Measurements from ENCODE around the gene PDE8A. TPM values are rescaled to one million over a fixed set of nuclear protein-coding genes. Genes with fewer than 3 reads are reported as not detected.

The PDE8A gene
- total and polyA plus RNA-seq, 2 of the 4 experiments (the other 2 are of a cell fraction): 32.4 to 35.9 TPM

DNA sequence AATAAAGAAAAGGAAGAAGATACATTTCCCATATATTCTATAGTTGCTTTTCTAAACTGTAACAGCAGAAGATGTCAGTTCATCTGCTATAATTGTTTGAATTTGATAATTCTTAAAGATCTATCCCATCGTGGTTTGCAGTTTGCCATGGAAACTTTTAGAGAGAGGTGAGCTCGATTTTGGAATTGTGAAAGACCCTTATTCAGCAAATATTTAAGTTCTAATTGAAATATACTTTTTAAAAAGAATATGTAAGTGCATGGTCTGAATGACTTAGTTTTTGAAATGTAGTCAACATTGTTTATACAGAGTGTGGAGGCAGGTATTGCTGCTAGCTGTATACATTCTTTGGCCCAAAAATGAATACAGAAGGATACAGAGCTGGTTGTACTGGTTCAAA is 127.7 kb downstream of the PDE8A start:
- POLR2A ChIA-PET (ENCODE audit: unreplicated experiment): no interaction called here

More for the DNA sequence above, 127.7 kb downstream of the PDE8A start:
- Histone ChIP-seq H3K27ac (ENCODE audit: insufficient read depth, low read length) (no peak overlapping the region), H2AFZ (replicated peaks; ENCODE audit: low read length, poor library complexity) (no peak overlapping the region), H3K27me3 (ENCODE audit: control insufficient read depth, insufficient read depth, low read length) (no peaks in the 10 kb centered on the region), H3K14ac (replicated peaks; ENCODE audit: low read depth, low read length) (no peak overlapping the region), H2BK120ac (ENCODE audit: low read depth, low read length) (no peak overlapping the region), H2BK15ac (ENCODE audit: low read depth, low read length) (no peak overlapping the region), H3K9ac (ENCODE audit: low read depth, low read length) (no peak overlapping the region), H3K9me3 (ENCODE audit: control insufficient read depth, insufficient read depth, low read length) (no peaks in the 10 kb centered on the region), H4K20me1 (ENCODE audit: insufficient read depth, low read length) (no peaks in the 10 kb centered on the region), H4K8ac (ENCODE audit: low read depth in 2 of 2, low read length in 2 of 2) (no peak overlapping the region), H3K4me2 (ENCODE audit: low read depth, low read length) (no peak overlapping the region), H3K36me3 (ENCODE audit: control insufficient read depth, insufficient read depth, low read length) (peaks cover 16% of the 10 kb centered on the region), H2BK20ac (ENCODE audit: low read depth, low read length) (no peak overlapping the region), H2AK9ac (replicated peaks; ENCODE audit: low read depth, low read length, poor library complexity) (no peak overlapping the region), H4K91ac (ENCODE audit: insufficient read depth, low read depth, low read length) (no peak overlapping the region), H3K4me3 (ENCODE audit: insufficient read depth, low read depth, low read length) (no peak overlapping the region), H3K4ac (ENCODE audit: low read depth, low read length) (no peak overlapping the region), H3K23ac (ENCODE audit: low read depth, low read length) (no peak overlapping the region), H3K18ac (ENCODE audit: low read depth, low read length) (no peak overlapping the region), H2AK5ac (ENCODE audit: low read depth, low read length) (no peak overlapping the region), H3K79me1 (ENCODE audit: low read depth in 1 of 2, low read length in 2 of 2) (peaks cover 0 to 5% of the 10 kb centered on the region in 2 experiments; a peak in 3 of 4 replicates), H2BK5ac (ENCODE audit: low read depth, low read length, poor library complexity, severe bottlenecking) (no peak overlapping the region), H3K56ac (ENCODE audit: extremely low read depth, insufficient read depth, low read length) (no peak overlapping the region), H3K4me1 (ENCODE audit: control insufficient read depth, insufficient read depth, low read length) (no peaks in the 10 kb centered on the region), H4K5ac (ENCODE audit: low read depth, low read length) (no peak overlapping the region), H3K9me1 (ENCODE audit: insufficient read depth, low read length) (peaks cover 17% of the 10 kb centered on the region)
- no CpG with 5 or more reads among the region's 2 CpGs for WGBS, 2 experiments (ENCODE audit: extremely low coverage in 2 of 2, insufficient read length in 1 of 2)
- TF ChIP-seq MAFK (IDR thresholded peaks at IDR 0.05; ENCODE audit: low read depth, low read length): 0 out of 2 replicates have a peak, but pooled peaks have one; percentile 30
- TF ChIP-seq, protein P1, sequence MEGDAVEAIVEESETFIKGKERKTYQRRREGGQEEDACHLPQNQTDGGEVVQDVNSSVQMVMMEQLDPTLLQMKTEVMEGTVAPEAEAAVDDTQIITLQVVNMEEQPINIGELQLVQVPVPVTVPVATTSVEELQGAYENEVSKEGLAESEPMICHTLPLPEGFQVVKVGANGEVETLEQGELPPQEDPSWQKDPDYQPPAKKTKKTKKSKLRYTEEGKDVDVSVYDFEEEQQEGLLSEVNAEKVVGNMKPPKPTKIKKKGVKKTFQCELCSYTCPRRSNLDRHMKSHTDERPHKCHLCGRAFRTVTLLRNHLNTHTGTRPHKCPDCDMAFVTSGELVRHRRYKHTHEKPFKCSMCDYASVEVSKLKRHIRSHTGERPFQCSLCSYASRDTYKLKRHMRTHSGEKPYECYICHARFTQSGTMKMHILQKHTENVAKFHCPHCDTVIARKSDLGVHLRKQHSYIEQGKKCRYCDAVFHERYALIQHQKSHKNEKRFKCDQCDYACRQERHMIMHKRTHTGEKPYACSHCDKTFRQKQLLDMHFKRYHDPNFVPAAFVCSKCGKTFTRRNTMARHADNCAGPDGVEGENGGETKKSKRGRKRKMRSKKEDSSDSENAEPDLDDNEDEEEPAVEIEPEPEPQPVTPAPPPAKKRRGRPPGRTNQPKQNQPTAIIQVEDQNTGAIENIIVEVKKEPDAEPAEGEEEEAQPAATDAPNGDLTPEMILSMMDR (conservative IDR thresholded peaks at IDR 0.05; ENCODE audit: low read depth, low read length): no peak
- in situ Hi-C loops (cut with MboI; ENCODE audit: low sequenced_read_pairs) (no loop called here), intact Hi-C loops (cut with micrococcal nuclease) (loop anchor here (2.0 kb wide), 1 partner anchor 49 kb away; no protein-coding TSS in a partner anchor), dilution Hi-C loops (cut with HindIII; ENCODE audit: low sequenced_read_pairs, unreplicated experiment) (no loop called here)
- DNase-seq (no peak), ATAC-seq (ENCODE audit: low read depth) (no peak)
- no TSS peak for BruUV-seq (replicated peaks)
- CTCF ChIA-PET: no interaction called here
